Activated T-helper 1 cell treated with anti-CD3 and anti-CD28 coated beads, Interleukin-2, amount 50 U/mL, for 16 hours (primary cell): Measurements from ENCODE around the gene PDX1.
"Not testable (repeated sequence)": the region's sequence is repeated elsewhere in the genome, so short reads cannot be mapped to it uniquely, and the experiment has no call there.

Experiments used
- DNase-seq, 2 donors: peaks; one replicate each; pipeline ENCODE4 v3.0.0-alpha.2; 2020; ENCODE audit warnings: low read depth in 1 of 2, low spot score in 1 of 2

PDX1 gene

GRCh38 chr13:27956576-27957300 is 36.9 kb downstream of the PDX1 start:
- DNase-seq = no peak

GRCh38 chr13:27959976-27960361 is 40.2 kb downstream of the PDX1 start:
- no peak for DNase-seq

- DNase-seq = no peak
Observed at GRCh38 chr13:27960362-27961226, 40.8 kb downstream of the PDX1 start.

- no peak for DNase-seq
Observed at GRCh38 chr13:27961227-27962085, 41.7 kb downstream of the PDX1 start.

GRCh38 chr13:27962128-27962841 is 42.5 kb downstream of the PDX1 start:
- no peak for DNase-seq

GRCh38 chr13:27962982-27963381 is 43.2 kb downstream of the PDX1 start:
- DNase-seq = no peak

GRCh38 chr13:27963491-27963890 is 43.7 kb downstream of the PDX1 start:
- no peak for DNase-seq

- not testable (repeated sequence) for DNase-seq
Observed at GRCh38 chr13:27964206-27964605, 44.4 kb downstream of the PDX1 start.

GRCh38 chr13:27964741-27965323 is 45.0 kb downstream of the PDX1 start:
- no peak for DNase-seq

GRCh38 chr13:27965343-27965739 is 45.5 kb downstream of the PDX1 start:
- no peak for DNase-seq

GRCh38 chr13:27965740-27966640 is 46.2 kb downstream of the PDX1 start:
- DNase-seq = no peak

GRCh38 chr13:27966641-27967202 is 46.9 kb downstream of the PDX1 start:
- no peak for DNase-seq

GRCh38 chr13:27967203-27967735 is 47.5 kb downstream of the PDX1 start:
- no peak for DNase-seq

- no peak for DNase-seq
Observed at GRCh38 chr13:27967736-27968315, 48.0 kb downstream of the PDX1 start.

GRCh38 chr13:27968316-27969081 is 48.7 kb downstream of the PDX1 start:
- DNase-seq = no peak

GRCh38 chr13:27969082-27969865 is 49.5 kb downstream of the PDX1 start, which contains the start of gene CDX2:
Gene CDX2, minus strand, starts transcription at chr13:27969315. Its CDS starts 309 bp downstream, at chr13:27969006.
- no peak for DNase-seq

GRCh38 chr13:27969866-27970229 is 50.0 kb downstream of the PDX1 start:
- DNase-seq = no peak
